LNCaP clone FGC (cell line): Measurements from ENCODE around the gene CRISPLD2.

Experiments used
- DNase-seq: peaks from one replicate; pipeline ENCODE4 v3.0.0-alpha.2; 2011; ENCODE audit warnings: low read depth
- H3K4me3 ChIP-seq: 2 replicates; pipeline ENCODE4 v1.5.1; 2011; ENCODE audit warnings: mild to moderate bottlenecking, low read depth, low read length, control low read depth
- CTCF ChIP-seq: IDR thresholded peaks from 2 replicates; pipeline ENCODE4 v1.5.1; 2012; ENCODE audit warnings: mild to moderate bottlenecking; ENCODE audit not compliant: control insufficient read depth, insufficient read depth; ENCODE audit errors: extremely low read depth

CRISPLD2 gene

GRCh38 chr16:84817206-84817605 is 2.6 kb upstream of the CRISPLD2 start:
- TF ChIP-seq CTCF = no peak
- no peak overlapping the region for H3K4me3 ChIP-seq
- no peak for DNase-seq

GRCh38 chr16:84817613-84818012 is 2.2 kb upstream of the CRISPLD2 start:
- no peak overlapping the region for H3K4me3 ChIP-seq
- TF ChIP-seq CTCF = no peak
- no peak for DNase-seq

GRCh38 chr16:84818133-84818532 is 1.7 kb upstream of the CRISPLD2 start:
- no peak for DNase-seq
- TF ChIP-seq CTCF = no peak
- no peak overlapping the region for H3K4me3 ChIP-seq

GRCh38 chr16:84818989-84819643 is 669 bp upstream of the CRISPLD2 start:
- no peak for DNase-seq
- no peak for TF ChIP-seq CTCF
- no peak overlapping the region for H3K4me3 ChIP-seq

GRCh38 chr16:84820305-84820684 is 510 bp downstream of the CRISPLD2 start:
- no peak for TF ChIP-seq CTCF
- peak overlapping the region; percentile 43 for H3K4me3 ChIP-seq
- no peak for DNase-seq

GRCh38 chr16:84820771-84821170 is 986 bp downstream of the CRISPLD2 start:
- H3K4me3 ChIP-seq = no peak overlapping the region
- no peak for TF ChIP-seq CTCF

GRCh38 chr16:84821179-84821578 is 1.4 kb downstream of the CRISPLD2 start:
- DNase-seq = no peak
- no peak overlapping the region for H3K4me3 ChIP-seq
- TF ChIP-seq CTCF = no peak

More at GRCh38 chr16:84820771-84821170, 986 bp downstream of the CRISPLD2 start:
- DNase-seq = no peak
